ENCODE data around the gene BIRC3.
A peak's percentile ranks its signal among the peaks of the same experiment; 100 is the strongest.
"Not testable (repeated sequence)": the region's sequence is repeated elsewhere in the genome, so short reads cannot be mapped to it uniquely, and the experiment has no call there.

The BIRC3 gene

DNA sequence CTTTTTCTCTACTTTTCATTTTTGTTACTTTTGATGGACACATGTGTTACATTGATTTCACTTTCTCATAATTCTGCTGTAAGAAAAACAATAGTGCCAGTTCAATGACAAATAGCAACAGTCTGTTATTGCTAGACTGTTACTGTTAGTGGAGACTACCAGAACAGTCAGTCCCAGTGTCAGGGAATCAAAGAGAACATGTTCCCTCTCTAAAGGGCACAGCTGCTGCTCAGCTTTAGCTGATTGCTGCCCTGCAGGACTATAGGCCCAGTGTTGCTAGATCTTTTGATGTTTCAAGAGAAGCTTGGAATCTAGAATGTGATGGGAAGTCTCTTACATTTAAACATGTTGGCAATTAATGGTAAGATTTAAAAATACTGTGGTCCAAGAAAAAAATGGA, 3.4 kb downstream of the BIRC3 start:
- Histone ChIP-seq H3K4me3 (ENCODE audit: insufficient read depth, low read depth, low read length, poor library complexity, severe bottlenecking) (peak overlapping the region; percentile 68), H3K4me1 (ENCODE audit: control insufficient read depth, insufficient read depth, low read length, poor library complexity, severe bottlenecking) (peaks cover 29% of the 10 kb centered on the region), H3K27ac (ENCODE audit: insufficient read depth, low read length, poor library complexity, severe bottlenecking) (peak overlapping the region; percentile 96), H3K9me3 (ENCODE audit: control insufficient read depth, low read length) (no peaks in the 10 kb centered on the region), H3K27me3 (replicated peaks; ENCODE audit: control insufficient read depth, insufficient read depth, low read length, poor library complexity, severe bottlenecking) (no peaks in the 10 kb centered on the region), H3K36me3 (ENCODE audit: control insufficient read depth, insufficient read depth, low read length) (peaks cover 19% of the 10 kb centered on the region)
- no peak for DNase-seq

DNA sequence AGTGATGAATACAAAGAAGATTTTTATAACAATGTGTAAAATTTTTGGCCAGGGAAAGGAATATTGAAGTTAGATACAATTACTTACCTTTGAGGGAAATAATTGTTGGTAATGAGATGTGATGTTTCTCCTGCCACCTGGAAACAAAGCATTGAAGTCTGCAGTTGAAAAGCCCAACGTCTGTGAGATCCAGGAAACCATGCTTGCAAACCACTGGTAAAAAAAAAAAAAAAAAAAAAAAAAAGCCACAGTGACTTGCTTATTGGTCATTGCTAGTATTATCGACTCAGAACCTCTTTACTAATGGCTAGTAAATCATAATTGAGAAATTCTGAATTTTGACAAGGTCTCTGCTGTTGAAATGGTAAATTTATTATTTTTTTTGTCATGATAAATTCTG, 5.3 kb downstream of the BIRC3 start:
- Histone ChIP-seq H3K4me1 (ENCODE audit: control insufficient read depth, insufficient read depth, low read length, poor library complexity, severe bottlenecking) (peaks cover 20% of the 10 kb centered on the region), H3K27ac (ENCODE audit: insufficient read depth, low read length, poor library complexity, severe bottlenecking) (peak overlapping the region; percentile 54), H3K36me3 (ENCODE audit: control insufficient read depth, insufficient read depth, low read length) (peaks cover 35% of the 10 kb centered on the region), H3K9me3 (ENCODE audit: control insufficient read depth, low read length) (no peaks in the 10 kb centered on the region), H3K27me3 (replicated peaks; ENCODE audit: control insufficient read depth, insufficient read depth, low read length, poor library complexity, severe bottlenecking) (no peaks in the 10 kb centered on the region), H3K4me3 (ENCODE audit: insufficient read depth, low read depth, low read length, poor library complexity, severe bottlenecking) (no peak overlapping the region)
- DNase-seq, result no peak

DNA sequence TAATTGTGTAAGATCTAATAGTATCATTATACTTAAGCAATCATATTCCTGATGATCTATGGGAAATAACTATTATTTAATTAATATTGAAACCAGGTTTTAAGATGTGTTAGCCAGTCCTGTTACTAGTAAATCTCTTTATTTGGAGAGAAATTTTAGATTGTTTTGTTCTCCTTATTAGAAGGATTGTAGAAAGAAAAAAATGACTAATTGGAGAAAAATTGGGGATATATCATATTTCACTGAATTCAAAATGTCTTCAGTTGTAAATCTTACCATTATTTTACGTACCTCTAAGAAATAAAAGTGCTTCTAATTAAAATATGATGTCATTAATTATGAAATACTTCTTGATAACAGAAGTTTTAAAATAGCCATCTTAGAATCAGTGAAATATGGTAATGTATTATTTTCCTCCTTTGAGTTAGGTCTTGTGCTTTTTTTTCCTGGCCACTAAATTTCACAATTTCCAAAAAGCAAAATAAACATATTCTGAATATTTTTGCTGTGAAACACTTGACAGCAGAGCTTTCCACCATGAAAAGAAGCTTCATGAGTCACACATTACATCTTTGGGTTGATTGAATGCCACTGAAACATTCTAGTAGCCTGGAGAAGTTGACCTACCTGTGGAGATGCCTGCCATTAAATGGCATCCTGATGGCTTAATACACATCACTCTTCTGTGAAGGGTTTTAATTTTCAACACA, 6.4 kb downstream of the BIRC3 start:
- no peaks in the 10 kb centered on the region for H3K27me3 ChIP-seq (replicated peaks; ENCODE audit: control insufficient read depth, insufficient read depth, low read length, poor library complexity, severe bottlenecking)
- H3K27ac ChIP-seq (ENCODE audit: insufficient read depth, low read length, poor library complexity, severe bottlenecking), result peak overlapping the region; percentile 54
- no peak for DNase-seq
- no peak overlapping the region for H3K4me3 ChIP-seq (ENCODE audit: insufficient read depth, low read depth, low read length, poor library complexity, severe bottlenecking)
- H3K36me3 ChIP-seq (ENCODE audit: control insufficient read depth, insufficient read depth, low read length), result peaks cover 46% of the 10 kb centered on the region
- no peaks in the 10 kb centered on the region for H3K9me3 ChIP-seq (ENCODE audit: control insufficient read depth, low read length)
- peaks cover 20% of the 10 kb centered on the region for H3K4me1 ChIP-seq (ENCODE audit: control insufficient read depth, insufficient read depth, low read length, poor library complexity, severe bottlenecking)

DNA sequence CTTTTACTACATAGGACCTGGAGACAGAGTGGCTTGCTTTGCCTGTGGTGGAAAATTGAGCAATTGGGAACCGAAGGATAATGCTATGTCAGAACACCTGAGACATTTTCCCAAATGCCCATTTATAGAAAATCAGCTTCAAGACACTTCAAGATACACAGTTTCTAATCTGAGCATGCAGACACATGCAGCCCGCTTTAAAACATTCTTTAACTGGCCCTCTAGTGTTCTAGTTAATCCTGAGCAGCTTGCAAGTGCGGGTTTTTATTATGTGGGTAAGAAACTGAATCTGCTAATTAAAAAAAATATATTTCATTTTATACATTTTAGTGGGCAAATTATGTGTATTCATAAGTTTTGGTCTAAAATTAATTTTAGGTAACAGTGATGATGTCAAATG, 7.8 kb downstream of the BIRC3 start:
- DNase-seq, result no peak
- Histone ChIP-seq H3K4me3 (ENCODE audit: insufficient read depth, low read depth, low read length, poor library complexity, severe bottlenecking) (no peak overlapping the region), H3K27ac (ENCODE audit: insufficient read depth, low read length, poor library complexity, severe bottlenecking) (peak overlapping the region; percentile 6), H3K4me1 (ENCODE audit: control insufficient read depth, insufficient read depth, low read length, poor library complexity, severe bottlenecking) (peaks cover 22% of the 10 kb centered on the region), H3K9me3 (ENCODE audit: control insufficient read depth, low read length) (no peaks in the 10 kb centered on the region), H3K36me3 (ENCODE audit: control insufficient read depth, insufficient read depth, low read length) (peaks cover 57% of the 10 kb centered on the region), H3K27me3 (replicated peaks; ENCODE audit: control insufficient read depth, insufficient read depth, low read length, poor library complexity, severe bottlenecking) (no peaks in the 10 kb centered on the region)

DNA sequence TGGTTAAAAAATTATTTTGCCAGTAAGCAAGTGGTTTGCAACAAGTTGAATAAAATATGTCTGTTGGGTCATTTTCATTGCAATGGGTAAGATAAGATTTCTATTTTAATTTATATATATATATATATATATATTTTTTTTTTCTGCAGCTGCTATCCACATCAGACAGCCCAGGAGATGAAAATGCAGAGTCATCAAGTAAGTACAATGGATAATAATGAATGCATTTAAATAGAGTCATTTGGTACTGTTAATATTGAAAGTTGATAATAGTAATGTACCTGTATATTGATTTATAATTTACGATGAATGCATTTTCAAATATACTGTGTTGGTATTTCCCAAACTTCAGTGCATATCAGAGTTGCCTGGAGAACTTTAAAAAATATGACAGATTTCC, 11.5 kb downstream of the BIRC3 start:
- H3K36me3 ChIP-seq (ENCODE audit: control insufficient read depth, insufficient read depth, low read length), result peaks cover 83% of the 10 kb centered on the region
- no peak for DNase-seq
- H3K4me3 ChIP-seq (ENCODE audit: insufficient read depth, low read depth, low read length, poor library complexity, severe bottlenecking), result no peak overlapping the region
- no peak overlapping the region for H3K27ac ChIP-seq (ENCODE audit: insufficient read depth, low read length, poor library complexity, severe bottlenecking)
- H3K27me3 ChIP-seq (replicated peaks; ENCODE audit: control insufficient read depth, insufficient read depth, low read length, poor library complexity, severe bottlenecking), result no peaks in the 10 kb centered on the region
- H3K9me3 ChIP-seq (ENCODE audit: control insufficient read depth, low read length), result no peaks in the 10 kb centered on the region
- peaks cover 16% of the 10 kb centered on the region for H3K4me1 ChIP-seq (ENCODE audit: control insufficient read depth, insufficient read depth, low read length, poor library complexity, severe bottlenecking)

DNA sequence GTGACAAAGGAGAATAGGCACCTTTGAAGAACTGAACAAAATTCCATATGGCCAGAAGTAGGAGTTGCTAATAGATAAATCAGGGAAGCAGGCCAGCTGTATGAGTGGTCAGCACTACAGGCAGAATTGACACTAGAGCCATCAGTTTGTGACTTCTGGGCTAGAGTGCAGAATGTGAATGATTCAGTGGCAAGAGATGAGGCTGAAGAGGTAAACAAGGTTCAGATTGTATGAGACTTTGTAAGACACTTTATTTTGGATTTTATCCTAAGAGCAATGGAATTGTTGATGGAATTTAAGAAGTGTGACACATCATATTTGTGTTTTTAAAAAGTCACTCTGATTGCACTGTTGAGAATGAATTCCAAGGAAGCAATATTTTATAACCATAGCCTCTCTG, 12.9 kb downstream of the BIRC3 start:
- Histone ChIP-seq H3K4me1 (ENCODE audit: control insufficient read depth, insufficient read depth, low read length, poor library complexity, severe bottlenecking) (peaks cover 5% of the 10 kb centered on the region), H3K4me3 (ENCODE audit: insufficient read depth, low read depth, low read length, poor library complexity, severe bottlenecking) (no peak overlapping the region), H3K27ac (ENCODE audit: insufficient read depth, low read length, poor library complexity, severe bottlenecking) (peak overlapping the region; percentile 11), H3K36me3 (ENCODE audit: control insufficient read depth, insufficient read depth, low read length) (peaks cover 80% of the 10 kb centered on the region), H3K9me3 (ENCODE audit: control insufficient read depth, low read length) (no peaks in the 10 kb centered on the region), H3K27me3 (replicated peaks; ENCODE audit: control insufficient read depth, insufficient read depth, low read length, poor library complexity, severe bottlenecking) (no peaks in the 10 kb centered on the region)
- no peak for DNase-seq

DNA sequence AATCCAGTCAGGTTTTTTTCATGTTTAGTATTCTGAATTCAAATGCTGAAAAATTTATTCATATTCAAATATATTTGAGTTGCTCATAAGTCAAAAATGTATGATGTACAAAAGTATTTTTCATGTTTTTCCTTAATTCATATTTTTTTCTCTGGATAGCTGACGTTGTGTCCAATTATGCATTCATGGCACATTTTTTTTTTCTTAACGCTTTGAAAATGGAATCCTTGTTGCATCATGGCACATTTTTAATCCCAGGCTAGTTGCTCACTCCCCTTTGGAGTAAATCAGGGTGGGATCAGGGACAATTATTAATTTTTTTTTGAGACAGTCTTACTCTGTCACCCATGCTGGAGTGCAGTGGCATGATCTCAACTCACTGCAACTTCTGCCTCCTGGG, 14.1 kb downstream of the BIRC3 start:
- peaks cover 82% of the 10 kb centered on the region for H3K36me3 ChIP-seq (ENCODE audit: control insufficient read depth, insufficient read depth, low read length)
- peaks cover 4% of the 10 kb centered on the region for H3K4me1 ChIP-seq (ENCODE audit: control insufficient read depth, insufficient read depth, low read length, poor library complexity, severe bottlenecking)
- H3K9me3 ChIP-seq (ENCODE audit: control insufficient read depth, low read length), result no peaks in the 10 kb centered on the region
- H3K27me3 ChIP-seq (replicated peaks; ENCODE audit: control insufficient read depth, insufficient read depth, low read length, poor library complexity, severe bottlenecking), result no peaks in the 10 kb centered on the region
- no peak for DNase-seq
- H3K27ac ChIP-seq (ENCODE audit: insufficient read depth, low read length, poor library complexity, severe bottlenecking), result no peak overlapping the region
- no peak overlapping the region for H3K4me3 ChIP-seq (ENCODE audit: insufficient read depth, low read depth, low read length, poor library complexity, severe bottlenecking)

DNA sequence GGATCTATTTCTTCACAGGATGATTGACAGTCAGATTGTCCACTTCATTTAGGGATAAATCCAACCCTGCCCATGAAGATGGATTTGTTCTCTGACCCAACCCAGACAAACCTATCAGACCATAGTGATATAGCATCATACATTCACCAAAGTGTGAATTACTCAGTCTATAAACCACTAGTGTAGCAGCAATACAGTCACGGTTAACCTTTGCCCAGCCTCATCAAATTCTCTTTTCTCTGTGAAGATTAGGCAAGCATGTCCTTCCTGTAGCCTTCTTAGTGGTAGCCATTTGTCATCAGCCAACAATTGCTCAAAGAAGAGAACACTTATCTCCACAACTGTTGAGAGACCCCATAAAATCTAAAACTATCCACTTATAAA, 15.3 kb downstream of the BIRC3 start:
- no peak overlapping the region for H3K4me3 ChIP-seq (ENCODE audit: insufficient read depth, low read depth, low read length, poor library complexity, severe bottlenecking)
- no peaks in the 10 kb centered on the region for H3K27me3 ChIP-seq (replicated peaks; ENCODE audit: control insufficient read depth, insufficient read depth, low read length, poor library complexity, severe bottlenecking)
- H3K27ac ChIP-seq (ENCODE audit: insufficient read depth, low read length, poor library complexity, severe bottlenecking), result no peak overlapping the region
- no peaks in the 10 kb centered on the region for H3K9me3 ChIP-seq (ENCODE audit: control insufficient read depth, low read length)
- DNase-seq, result no peak
- H3K4me1 ChIP-seq (ENCODE audit: control insufficient read depth, insufficient read depth, low read length, poor library complexity, severe bottlenecking), result peaks cover 4% of the 10 kb centered on the region
- peaks cover 82% of the 10 kb centered on the region for H3K36me3 ChIP-seq (ENCODE audit: control insufficient read depth, insufficient read depth, low read length)

DNA sequence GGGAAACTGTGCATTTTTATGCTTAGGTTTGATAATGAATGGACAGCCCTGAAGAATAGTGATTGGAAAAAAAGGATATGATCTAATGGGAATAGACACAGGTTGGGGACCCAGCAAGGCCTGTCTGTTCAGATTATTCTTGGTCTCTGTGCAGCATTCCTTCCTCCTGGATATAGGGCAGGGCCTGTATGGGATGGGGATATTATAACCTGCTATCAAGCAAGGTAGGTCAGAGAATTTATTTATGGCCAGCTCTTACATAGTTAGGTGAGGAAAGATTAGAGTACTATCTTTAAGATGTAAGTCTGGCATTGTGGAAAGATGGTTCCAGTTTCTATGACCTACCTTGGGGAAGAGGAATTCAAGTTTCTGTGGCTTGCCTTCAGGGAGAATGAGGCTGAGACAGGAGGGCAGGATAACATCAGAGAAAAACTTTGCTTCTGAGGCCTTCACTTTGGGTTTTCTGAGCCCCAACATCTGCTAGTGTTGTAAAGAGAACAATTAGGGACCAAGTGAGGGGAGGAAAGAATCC, 21.3 kb downstream of the BIRC3 start:
- no peak overlapping the region for H3K4me3 ChIP-seq (ENCODE audit: insufficient read depth, low read depth, low read length, poor library complexity, severe bottlenecking)
- no peak overlapping the region for H3K27ac ChIP-seq (ENCODE audit: insufficient read depth, low read length, poor library complexity, severe bottlenecking)
- DNase-seq, result no peak
- H3K36me3 ChIP-seq (ENCODE audit: control insufficient read depth, insufficient read depth, low read length), result peaks cover 38% of the 10 kb centered on the region
- H3K27me3 ChIP-seq (replicated peaks; ENCODE audit: control insufficient read depth, insufficient read depth, low read length, poor library complexity, severe bottlenecking), result no peaks in the 10 kb centered on the region
- H3K9me3 ChIP-seq (ENCODE audit: control insufficient read depth, low read length), result no peaks in the 10 kb centered on the region
- no peaks in the 10 kb centered on the region for H3K4me1 ChIP-seq (ENCODE audit: control insufficient read depth, insufficient read depth, low read length, poor library complexity, severe bottlenecking)

DNA sequence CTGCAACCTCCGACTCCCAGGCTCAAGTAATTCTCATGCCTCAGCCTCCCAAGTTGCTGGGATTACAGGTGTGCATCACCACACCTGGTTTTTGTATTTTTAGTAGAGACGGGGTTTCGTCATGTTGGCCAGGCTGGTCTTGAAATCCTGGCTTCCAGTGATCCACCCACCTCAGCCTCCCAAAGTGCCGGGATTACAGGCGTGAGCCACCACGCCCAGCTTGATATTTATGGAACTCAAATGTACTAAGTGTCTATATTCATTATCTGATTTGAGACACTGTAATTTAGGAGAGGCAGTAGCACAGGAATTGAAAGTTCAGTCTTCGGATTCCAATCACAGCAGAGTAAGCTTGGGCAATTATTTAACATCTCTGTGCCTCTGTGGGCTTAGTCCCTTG, 24.0 kb downstream of the BIRC3 start:
- H3K27ac ChIP-seq (ENCODE audit: insufficient read depth, low read length, poor library complexity, severe bottlenecking); H3K9me3 ChIP-seq (ENCODE audit: control insufficient read depth, low read length); DNase-seq; H3K4me3 ChIP-seq (ENCODE audit: insufficient read depth, low read depth, low read length, poor library complexity, severe bottlenecking); H3K27me3 ChIP-seq (replicated peaks; ENCODE audit: control insufficient read depth, insufficient read depth, low read length, poor library complexity, severe bottlenecking); H3K4me1 ChIP-seq (ENCODE audit: control insufficient read depth, insufficient read depth, low read length, poor library complexity, severe bottlenecking): not testable (repeated sequence)
- peaks cover 21% of the 10 kb centered on the region for H3K36me3 ChIP-seq (ENCODE audit: control insufficient read depth, insufficient read depth, low read length)

Data from effector memory CD4-positive, alpha-beta T cell (primary cell).